SK-N-SH (cell line): ENCODE measurements around the gene HDHD2.

ENCODE experiments used
- CHD2 ChIP-seq: fragments of 150-350 bp; IDR thresholded peaks from 2 replicates; pipeline ENCODE4 v1.6.1; 2018; ENCODE audit warnings: low read length; ENCODE audit not compliant: partially characterized antibody
- FOXJ3 ChIP-seq: sonication (generic); formaldehyde crosslinking; IDR thresholded peaks from 2 replicates; pipeline ENCODE4 v1.5.1; 2020; ENCODE audit warnings: mild to moderate bottlenecking, missing genetic modification reagents
- GABPA ChIP-seq: IDR thresholded peaks from 2 replicates; pipeline ENCODE4 v1.4.0; 2012; ENCODE audit warnings: low read depth, mild to moderate bottlenecking
- GATA2 ChIP-seq: sonication (generic); formaldehyde crosslinking; IDR thresholded peaks from 2 replicates; pipeline ENCODE4 v1.5.0; 2020; ENCODE audit warnings: mild to moderate bottlenecking, missing genetic modification reagents
- JUND ChIP-seq: IDR thresholded peaks from 2 replicates; pipeline ENCODE4 v1.4.0; 2012
- POLR2AphosphoS5 ChIP-seq: IDR thresholded peaks from 2 replicates; pipeline ENCODE4 v1.6.1; 2012; ENCODE audit warnings: low read depth, low read length
- RCOR1 ChIP-seq: fragments of 150-350 bp; IDR thresholded peaks from 2 replicates; pipeline ENCODE4 v1.6.1; 2017; ENCODE audit warnings: antibody characterized with exemption, low read length
- RFX5 ChIP-seq: IDR thresholded peaks from 2 replicates; pipeline ENCODE4 v1.6.1; 2012; ENCODE audit warnings: mild to moderate bottlenecking, improper control_type of control experiment, low read length
- TAF1 ChIP-seq: IDR thresholded peaks from 2 replicates; pipeline ENCODE4 v1.6.1; 2012; ENCODE audit warnings: low read depth, mild to moderate bottlenecking, low read length, moderate library complexity, borderline replicate concordance
- TCF12 ChIP-seq: IDR thresholded peaks from 2 replicates; pipeline ENCODE4 v1.4.0; 2012
- YY1 ChIP-seq: IDR thresholded peaks from 2 replicates; pipeline ENCODE4 v1.4.0; 2012; ENCODE audit warnings: low read depth, mild to moderate bottlenecking
- TF ChIP-seq, protein P1 (sequence below): fragments of 200-600 bp; sonication (generic); IDR thresholded peaks from 2 replicates; pipeline ENCODE4 v1.6.1; 2017; ENCODE audit warnings: antibody characterized with exemption, mild to moderate bottlenecking, moderate library complexity
- TF ChIP-seq, protein P2 (sequence below): IDR thresholded peaks from 2 replicates; pipeline ENCODE4 v1.4.0; 2012; ENCODE audit warnings: low read depth
- TF ChIP-seq, protein P3 (sequence below): IDR thresholded peaks from 2 replicates; pipeline ENCODE4 v1.6.1; 2012; ENCODE audit warnings: mild to moderate bottlenecking, low read depth, low read length, moderate library complexity

DNA sequence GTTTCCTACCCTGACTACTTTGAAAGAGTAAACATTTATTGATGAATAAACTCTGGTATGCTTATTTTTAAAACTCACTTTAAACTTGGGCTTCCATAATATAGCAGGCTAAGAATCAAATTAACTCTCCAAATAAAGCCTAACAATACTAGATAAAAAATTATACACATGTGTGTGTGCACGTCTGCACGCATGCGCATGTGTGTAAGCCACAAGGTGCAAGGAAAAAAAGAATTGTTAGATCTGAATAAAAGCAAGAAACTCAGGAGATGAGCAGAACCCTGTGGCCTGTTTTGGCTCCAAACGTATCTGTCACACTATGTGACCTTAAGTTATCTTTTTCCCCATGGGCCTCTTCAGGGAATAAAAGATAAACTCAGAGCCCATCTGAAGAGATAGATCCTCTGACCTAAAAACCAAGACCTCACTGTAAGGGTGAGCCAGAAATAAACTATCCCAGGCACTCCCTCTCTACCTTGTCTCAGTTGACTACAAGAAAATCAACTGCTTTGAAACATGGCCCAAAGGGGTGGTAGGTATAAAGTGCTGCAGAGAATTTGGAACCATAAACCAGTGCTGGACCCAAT is 6.3 kb downstream of the HDHD2 start:
- TF ChIP-seq POLR2AphosphoS5 (no peak), TAF1 (no peak), FOXJ3 (CRISPR knock-in tag) (no peak), GABPA (no peak), YY1 (no peak), JUND (no peak), GATA2 (CRISPR knock-in tag) (no peak), TCF12 (no peak), CHD2 (no peak), RCOR1 (no peak), RFX5 (no peak)
- TF ChIP-seq, protein P1, sequence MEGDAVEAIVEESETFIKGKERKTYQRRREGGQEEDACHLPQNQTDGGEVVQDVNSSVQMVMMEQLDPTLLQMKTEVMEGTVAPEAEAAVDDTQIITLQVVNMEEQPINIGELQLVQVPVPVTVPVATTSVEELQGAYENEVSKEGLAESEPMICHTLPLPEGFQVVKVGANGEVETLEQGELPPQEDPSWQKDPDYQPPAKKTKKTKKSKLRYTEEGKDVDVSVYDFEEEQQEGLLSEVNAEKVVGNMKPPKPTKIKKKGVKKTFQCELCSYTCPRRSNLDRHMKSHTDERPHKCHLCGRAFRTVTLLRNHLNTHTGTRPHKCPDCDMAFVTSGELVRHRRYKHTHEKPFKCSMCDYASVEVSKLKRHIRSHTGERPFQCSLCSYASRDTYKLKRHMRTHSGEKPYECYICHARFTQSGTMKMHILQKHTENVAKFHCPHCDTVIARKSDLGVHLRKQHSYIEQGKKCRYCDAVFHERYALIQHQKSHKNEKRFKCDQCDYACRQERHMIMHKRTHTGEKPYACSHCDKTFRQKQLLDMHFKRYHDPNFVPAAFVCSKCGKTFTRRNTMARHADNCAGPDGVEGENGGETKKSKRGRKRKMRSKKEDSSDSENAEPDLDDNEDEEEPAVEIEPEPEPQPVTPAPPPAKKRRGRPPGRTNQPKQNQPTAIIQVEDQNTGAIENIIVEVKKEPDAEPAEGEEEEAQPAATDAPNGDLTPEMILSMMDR, result no peak
- TF ChIP-seq, protein P2, sequence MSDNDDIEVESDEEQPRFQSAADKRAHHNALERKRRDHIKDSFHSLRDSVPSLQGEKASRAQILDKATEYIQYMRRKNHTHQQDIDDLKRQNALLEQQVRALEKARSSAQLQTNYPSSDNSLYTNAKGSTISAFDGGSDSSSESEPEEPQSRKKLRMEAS, result no peak
- TF ChIP-seq, protein P3, sequence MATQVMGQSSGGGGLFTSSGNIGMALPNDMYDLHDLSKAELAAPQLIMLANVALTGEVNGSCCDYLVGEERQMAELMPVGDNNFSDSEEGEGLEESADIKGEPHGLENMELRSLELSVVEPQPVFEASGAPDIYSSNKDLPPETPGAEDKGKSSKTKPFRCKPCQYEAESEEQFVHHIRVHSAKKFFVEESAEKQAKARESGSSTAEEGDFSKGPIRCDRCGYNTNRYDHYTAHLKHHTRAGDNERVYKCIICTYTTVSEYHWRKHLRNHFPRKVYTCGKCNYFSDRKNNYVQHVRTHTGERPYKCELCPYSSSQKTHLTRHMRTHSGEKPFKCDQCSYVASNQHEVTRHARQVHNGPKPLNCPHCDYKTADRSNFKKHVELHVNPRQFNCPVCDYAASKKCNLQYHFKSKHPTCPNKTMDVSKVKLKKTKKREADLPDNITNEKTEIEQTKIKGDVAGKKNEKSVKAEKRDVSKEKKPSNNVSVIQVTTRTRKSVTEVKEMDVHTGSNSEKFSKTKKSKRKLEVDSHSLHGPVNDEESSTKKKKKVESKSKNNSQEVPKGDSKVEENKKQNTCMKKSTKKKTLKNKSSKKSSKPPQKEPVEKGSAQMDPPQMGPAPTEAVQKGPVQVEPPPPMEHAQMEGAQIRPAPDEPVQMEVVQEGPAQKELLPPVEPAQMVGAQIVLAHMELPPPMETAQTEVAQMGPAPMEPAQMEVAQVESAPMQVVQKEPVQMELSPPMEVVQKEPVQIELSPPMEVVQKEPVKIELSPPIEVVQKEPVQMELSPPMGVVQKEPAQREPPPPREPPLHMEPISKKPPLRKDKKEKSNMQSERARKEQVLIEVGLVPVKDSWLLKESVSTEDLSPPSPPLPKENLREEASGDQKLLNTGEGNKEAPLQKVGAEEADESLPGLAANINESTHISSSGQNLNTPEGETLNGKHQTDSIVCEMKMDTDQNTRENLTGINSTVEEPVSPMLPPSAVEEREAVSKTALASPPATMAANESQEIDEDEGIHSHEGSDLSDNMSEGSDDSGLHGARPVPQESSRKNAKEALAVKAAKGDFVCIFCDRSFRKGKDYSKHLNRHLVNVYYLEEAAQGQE, result no peak
